ENCODE measurements around the gene NTM.

Gene NTM

GRCh38 chr11:131790586-131790985, 420.2 kb downstream of the NTM start:
- Histone ChIP-seq H3K4me3 (ENCODE audit: low read length, poor library complexity, severe bottlenecking) (no peak overlapping the region), H3K4me1 (ENCODE audit: insufficient read depth, low read length, poor library complexity, severe bottlenecking) (no peaks in the 10 kb centered on the region), H3K4me2 (ENCODE audit: low read depth, low read length, poor library complexity, severe bottlenecking) (no peak overlapping the region), H3K9me3 (ENCODE audit: insufficient read depth, low read depth, low read length) (no peaks in the 10 kb centered on the region), H3K79me2 (ENCODE audit: insufficient read depth, low read length) (no peaks in the 10 kb centered on the region), H4K20me1 (ENCODE audit: insufficient read depth, low read length, poor library complexity, severe bottlenecking) (no peaks in the 10 kb centered on the region), H3F3A (ENCODE audit: low read depth) (no peaks in the 10 kb centered on the region), H3K36me3 (ENCODE audit: insufficient read depth, low read length) (no peaks in the 10 kb centered on the region), H2AFZ (ENCODE audit: low read length) (no peak overlapping the region), H3K9ac (ENCODE audit: low read depth, low read length, poor library complexity, severe bottlenecking) (no peak overlapping the region), H3K27me3 (ENCODE audit: insufficient read depth, low read length, poor library complexity, severe bottlenecking) (no peaks in the 10 kb centered on the region), H3K9me2 (replicated peaks; ENCODE audit: low read depth, low read length) (no peaks in the 10 kb centered on the region)
- no peak for TF ChIP-seq EZH2phosphoT487 (IDR thresholded peaks at IDR 0.05; ENCODE audit: borderline replicate concordance)
- no peak for TF ChIP-seq CTCF (conservative IDR thresholded peaks at IDR 0.05; ENCODE audit: low read length)

GRCh38 chr11:131792243-131792642, 421.8 kb downstream of the NTM start:
- Histone ChIP-seq H3K27me3 (ENCODE audit: insufficient read depth, low read length, poor library complexity, severe bottlenecking) (no peaks in the 10 kb centered on the region), H3K9ac (ENCODE audit: low read depth, low read length, poor library complexity, severe bottlenecking) (no peak overlapping the region), H3K4me1 (ENCODE audit: insufficient read depth, low read length, poor library complexity, severe bottlenecking) (no peaks in the 10 kb centered on the region), H3K9me2 (replicated peaks; ENCODE audit: low read depth, low read length) (no peaks in the 10 kb centered on the region), H3K4me2 (ENCODE audit: low read depth, low read length, poor library complexity, severe bottlenecking) (no peak overlapping the region), H3K9me3 (ENCODE audit: insufficient read depth, low read depth, low read length) (no peaks in the 10 kb centered on the region), H3K36me3 (ENCODE audit: insufficient read depth, low read length) (no peaks in the 10 kb centered on the region), H2AFZ (ENCODE audit: low read length) (no peak overlapping the region), H3F3A (ENCODE audit: low read depth) (no peaks in the 10 kb centered on the region), H3K79me2 (ENCODE audit: insufficient read depth, low read length) (no peaks in the 10 kb centered on the region), H3K4me3 (ENCODE audit: low read length, poor library complexity, severe bottlenecking) (no peak overlapping the region), H4K20me1 (ENCODE audit: insufficient read depth, low read length, poor library complexity, severe bottlenecking) (no peaks in the 10 kb centered on the region)
- no peak for TF ChIP-seq EZH2phosphoT487 (IDR thresholded peaks at IDR 0.05; ENCODE audit: borderline replicate concordance)
- no peak for TF ChIP-seq CTCF (conservative IDR thresholded peaks at IDR 0.05; ENCODE audit: low read length)

DNA sequence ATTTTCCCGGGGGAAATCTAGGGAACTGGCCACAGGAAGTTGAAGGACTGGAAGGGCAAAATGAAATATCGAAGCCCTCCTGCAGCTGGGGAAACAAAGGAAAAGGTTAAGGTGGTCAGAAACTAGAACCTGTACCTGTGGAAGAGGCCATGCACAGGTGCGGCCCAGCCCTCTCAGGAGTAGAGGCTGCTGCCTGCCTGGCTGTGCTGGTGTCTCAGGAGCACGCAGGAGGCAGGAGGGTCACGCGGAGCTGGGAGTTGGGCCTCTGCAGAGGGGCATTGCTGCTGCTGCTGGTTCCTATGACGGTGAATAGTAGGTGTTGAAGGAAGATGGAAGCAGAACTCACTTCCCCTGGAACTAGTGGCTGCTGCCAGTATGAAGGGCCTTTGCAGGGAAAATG, 425.7 kb downstream of the NTM start:
- Histone ChIP-seq H4K20me1 (ENCODE audit: insufficient read depth, low read length, poor library complexity, severe bottlenecking) (no peaks in the 10 kb centered on the region), H3F3A (ENCODE audit: low read depth) (no peaks in the 10 kb centered on the region), H3K4me2 (ENCODE audit: low read depth, low read length, poor library complexity, severe bottlenecking) (no peak overlapping the region), H3K36me3 (ENCODE audit: insufficient read depth, low read length) (no peaks in the 10 kb centered on the region), H3K4me1 (ENCODE audit: insufficient read depth, low read length, poor library complexity, severe bottlenecking) (no peaks in the 10 kb centered on the region), H3K27me3 (ENCODE audit: insufficient read depth, low read length, poor library complexity, severe bottlenecking) (no peaks in the 10 kb centered on the region), H2AFZ (ENCODE audit: low read length) (no peak overlapping the region), H3K4me3 (ENCODE audit: low read length, poor library complexity, severe bottlenecking) (no peak overlapping the region), H3K9ac (ENCODE audit: low read depth, low read length, poor library complexity, severe bottlenecking) (no peak overlapping the region), H3K9me3 (ENCODE audit: insufficient read depth, low read depth, low read length) (no peaks in the 10 kb centered on the region), H3K79me2 (ENCODE audit: insufficient read depth, low read length) (no peaks in the 10 kb centered on the region), H3K9me2 (replicated peaks; ENCODE audit: low read depth, low read length) (no peaks in the 10 kb centered on the region)
- no peak for TF ChIP-seq CTCF (conservative IDR thresholded peaks at IDR 0.05; ENCODE audit: low read length)

Data from Loucy (cell line).